SK-N-MC (cell line): ENCODE results near the gene ZNF474.

Source experiments
- DNase-seq: peaks from one replicate; pipeline ENCODE4 v3.0.0-alpha.2; 2011; ENCODE audit warnings: low read depth, low spot score
- H3K27ac ChIP-seq: fragments of 200-600 bp; sonication (generic); 2 replicates; pipeline ENCODE4 v1.5.1; 2016; ENCODE audit warnings: mixed run types
- H3K36me3 ChIP-seq: fragments of 200-600 bp; sonication (generic); 2 replicates; pipeline ENCODE4 v1.6.1; 2017; ENCODE audit warnings: antibody characterized with exemption, low read length, mixed read lengths; ENCODE audit not compliant: insufficient read depth
- H3K4me3 ChIP-seq: fragments of 200-600 bp; sonication (generic); 2 replicates; pipeline ENCODE4 v1.5.1; 2016
- H3K9ac ChIP-seq: fragments of 200-600 bp; sonication (generic); 2 replicates; pipeline ENCODE4 v1.8.0; 2017; ENCODE audit warnings: mixed run types, mixed read lengths; ENCODE audit not compliant: insufficient read length
- H3K9me3 ChIP-seq: fragments of 200-600 bp; sonication (generic); 2 replicates; pipeline ENCODE4 v1.6.1; 2017; ENCODE audit warnings: low read depth, mild to moderate bottlenecking, antibody characterized with exemption, low read length, moderate library complexity, mixed read lengths
- EZH2 ChIP-seq: fragments of 200-600 bp; sonication (generic); IDR thresholded peaks from one replicate; pipeline ENCODE4 v1.6.1; 2017; ENCODE audit warnings: antibody characterized with exemption
- FOXP2 ChIP-seq: optimal IDR thresholded peaks from 2 replicates; pipeline ENCODE3; 2011; ENCODE audit warnings: mild to moderate bottlenecking, moderate library complexity; ENCODE audit not compliant: insufficient read depth; ENCODE audit errors: extremely low read length, control extremely low read depth
- POLR2AphosphoS5 ChIP-seq: IDR thresholded peaks from 2 replicates; pipeline ENCODE4 v1.6.1; 2012; ENCODE audit warnings: mild to moderate bottlenecking, low read depth, low read length, borderline replicate concordance

ZNF474 gene

DNA sequence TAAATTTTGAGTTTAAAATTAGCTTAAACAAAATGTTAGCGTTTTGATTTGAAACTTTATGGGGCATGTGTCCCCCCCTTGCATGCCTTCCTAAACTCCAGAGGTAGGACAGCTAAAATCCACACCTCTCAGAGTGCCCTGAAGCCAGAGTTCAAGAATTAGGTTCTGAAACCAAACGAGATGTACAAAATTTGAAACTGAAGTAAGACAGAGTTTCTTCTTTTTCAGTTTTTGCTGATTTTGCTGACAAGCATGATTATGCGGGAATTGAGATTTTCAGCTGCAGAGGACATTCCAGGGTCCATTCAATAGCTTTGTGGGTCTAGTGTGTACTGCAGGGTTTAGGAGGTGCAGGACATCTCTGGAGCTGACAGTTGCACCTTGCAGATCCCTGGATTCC lies 34.2 kb upstream of the ZNF474 start:
- Histone ChIP-seq H3K27ac (no peak overlapping the region), H3K4me3 (no peak overlapping the region), H3K9ac (no peak overlapping the region), H3K9me3 (no peaks in the 10 kb centered on the region), H3K36me3 (no peaks in the 10 kb centered on the region)
- no peak for DNase-seq
- TF ChIP-seq FOXP2 (no peak), POLR2AphosphoS5 (no peak), EZH2 (no peak)

DNA sequence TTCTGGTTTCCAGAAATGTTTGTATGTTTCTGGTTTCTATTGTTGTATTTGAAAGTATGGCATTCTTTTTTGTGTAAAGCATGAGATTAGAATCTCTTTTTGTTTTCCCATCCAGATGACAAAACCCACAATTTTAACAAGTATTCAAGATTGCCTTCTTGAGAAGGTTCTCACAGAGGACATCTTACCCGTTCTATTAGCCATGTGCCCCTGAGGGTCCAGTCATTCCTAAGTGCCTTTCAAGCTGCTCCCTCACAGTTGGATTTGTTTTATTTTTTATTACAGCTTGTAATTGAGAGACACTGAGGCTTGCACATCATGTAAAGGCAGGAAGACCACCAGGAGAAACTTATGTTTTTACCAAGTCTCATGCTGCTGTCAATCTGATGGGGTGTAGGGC lies 32.0 kb upstream of the ZNF474 start:
- DNase-seq, result no peak
- H3K9ac ChIP-seq, result no peak overlapping the region
- no peak overlapping the region for H3K4me3 ChIP-seq
- H3K27ac ChIP-seq, result no peak overlapping the region
- TF ChIP-seq POLR2AphosphoS5 (no peak), EZH2 (no peak), FOXP2 (no peak)
- H3K36me3 ChIP-seq, result no peaks in the 10 kb centered on the region
- H3K9me3 ChIP-seq, result no peaks in the 10 kb centered on the region

DNA sequence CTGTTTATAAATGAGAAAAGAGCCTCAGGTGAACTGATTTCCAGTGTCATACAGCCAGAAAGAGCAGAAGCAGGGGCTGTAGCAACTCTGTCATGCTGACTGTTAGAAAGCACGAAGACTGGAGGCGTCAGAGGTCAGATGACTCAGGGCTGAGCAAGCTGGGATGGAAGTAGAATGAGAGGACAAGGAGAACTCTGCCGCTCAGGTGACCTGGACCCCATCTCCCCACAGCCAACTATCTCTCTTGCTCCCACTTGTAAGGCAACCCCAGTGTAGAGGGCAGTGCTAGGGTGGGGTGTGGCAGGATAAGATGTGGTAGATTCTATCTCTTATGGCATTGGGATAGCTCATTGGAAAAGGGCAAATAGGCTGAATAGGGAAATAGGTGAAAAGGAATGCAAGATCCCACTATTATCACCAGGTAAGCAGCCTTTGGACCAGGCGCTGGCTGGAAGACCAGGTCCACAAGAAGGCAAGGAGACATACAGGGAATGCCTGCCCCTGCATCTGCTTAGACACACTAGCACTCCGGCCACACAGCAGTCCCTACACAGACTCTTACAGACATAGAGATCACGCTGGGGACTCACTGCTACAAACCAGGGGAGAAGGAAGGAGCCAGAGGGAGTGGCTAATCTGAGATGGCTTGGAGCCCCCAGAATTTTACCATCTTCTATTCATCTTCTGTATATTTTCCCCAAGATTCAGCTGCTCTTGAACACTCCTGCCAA lies 30.1 kb upstream of the ZNF474 start:
- no peak overlapping the region for H3K9ac ChIP-seq
- no peak for DNase-seq
- H3K4me3 ChIP-seq, result no peak overlapping the region
- no peak for TF ChIP-seq EZH2
- TF ChIP-seq POLR2AphosphoS5, result no peak
- TF ChIP-seq FOXP2, result no peak
- H3K27ac ChIP-seq, result no peak overlapping the region
- no peaks in the 10 kb centered on the region for H3K36me3 ChIP-seq
- no peaks in the 10 kb centered on the region for H3K9me3 ChIP-seq

DNA sequence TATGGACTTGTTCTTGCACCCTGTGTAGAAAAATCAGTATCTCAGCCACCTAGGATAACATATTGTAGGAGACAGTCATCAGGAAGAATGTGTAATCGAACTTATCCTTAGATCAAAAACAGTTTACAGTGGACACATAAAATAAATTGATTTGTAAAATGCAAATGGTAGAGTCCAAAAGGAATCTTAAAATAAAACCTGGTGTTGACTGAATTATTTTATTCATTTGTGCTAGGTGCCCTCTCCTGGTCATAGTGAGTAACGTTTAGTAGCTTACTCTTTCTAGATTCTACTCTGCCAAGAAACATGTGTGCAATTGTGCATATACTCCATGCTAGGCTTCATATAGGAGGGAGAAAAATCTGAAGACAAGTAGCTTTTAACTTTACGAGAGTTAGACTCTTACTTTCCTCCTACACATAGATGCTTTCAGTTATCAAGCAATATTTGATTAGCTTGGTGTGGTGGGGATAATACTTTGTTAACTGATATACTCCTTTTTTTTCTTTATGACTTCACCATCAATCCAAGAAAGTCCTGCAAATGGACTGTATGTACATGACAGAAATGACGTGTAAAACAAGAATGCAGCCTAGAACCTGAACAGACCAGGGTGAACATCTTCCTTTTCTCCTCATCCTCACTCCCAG lies 27.6 kb upstream of the ZNF474 start:
- TF ChIP-seq EZH2 (no peak), POLR2AphosphoS5 (no peak), FOXP2 (no peak)
- Histone ChIP-seq H3K9ac (no peak overlapping the region), H3K36me3 (no peaks in the 10 kb centered on the region), H3K27ac (peak overlapping the region; percentile 61), H3K4me3 (no peak overlapping the region), H3K9me3 (no peaks in the 10 kb centered on the region)
- peak; percentile 69 for DNase-seq

DNA sequence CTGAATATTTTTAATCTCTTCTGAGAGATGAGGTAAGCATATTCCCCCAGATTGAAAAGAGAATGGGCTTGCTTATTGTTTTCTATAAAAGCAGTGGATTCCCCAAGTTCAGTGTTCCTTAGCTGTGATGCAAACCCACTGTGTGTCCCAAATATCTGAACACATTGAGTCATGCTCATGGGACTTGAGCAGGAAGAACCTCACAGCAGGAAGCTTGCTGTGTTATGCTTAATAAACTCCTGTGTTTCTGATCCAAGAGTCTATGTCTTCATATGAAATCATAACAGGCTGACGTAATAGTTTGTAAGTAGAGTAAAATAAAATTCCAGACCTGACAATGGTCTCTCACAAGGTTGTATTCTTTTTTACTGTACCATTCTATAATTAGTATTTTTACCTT lies 26.5 kb upstream of the ZNF474 start:
- TF ChIP-seq POLR2AphosphoS5 (no peak), FOXP2 (no peak), EZH2 (no peak)
- Histone ChIP-seq H3K27ac (peak overlapping the region; percentile 61), H3K4me3 (no peak overlapping the region), H3K9me3 (no peaks in the 10 kb centered on the region), H3K36me3 (no peaks in the 10 kb centered on the region), H3K9ac (peak overlapping the region; percentile 13)
- no peak for DNase-seq

DNA sequence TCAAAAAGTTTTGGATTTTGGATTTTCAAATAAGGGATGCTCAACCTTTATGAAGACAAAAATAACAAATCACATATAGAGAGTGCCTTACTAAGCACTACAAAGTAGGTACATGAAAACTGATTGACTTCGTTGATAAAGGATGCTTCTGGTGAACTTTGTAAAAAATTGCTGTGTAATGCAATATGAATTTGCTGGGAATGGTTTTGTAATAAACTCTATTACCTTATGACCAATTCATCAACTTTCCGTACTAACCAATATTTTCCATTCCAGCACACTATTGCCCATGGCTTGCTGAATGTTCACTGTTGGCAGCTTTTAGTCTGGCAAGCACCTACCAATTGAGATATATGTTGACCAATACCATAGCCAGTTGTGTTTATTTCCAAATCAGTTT lies 23.4 kb upstream of the ZNF474 start:
- Histone ChIP-seq H3K27ac (no peak overlapping the region), H3K4me3 (no peak overlapping the region), H3K9me3 (no peaks in the 10 kb centered on the region), H3K36me3 (no peaks in the 10 kb centered on the region), H3K9ac (no peak overlapping the region)
- no peak for DNase-seq
- TF ChIP-seq POLR2AphosphoS5 (no peak), FOXP2 (no peak), EZH2 (no peak)

DNA sequence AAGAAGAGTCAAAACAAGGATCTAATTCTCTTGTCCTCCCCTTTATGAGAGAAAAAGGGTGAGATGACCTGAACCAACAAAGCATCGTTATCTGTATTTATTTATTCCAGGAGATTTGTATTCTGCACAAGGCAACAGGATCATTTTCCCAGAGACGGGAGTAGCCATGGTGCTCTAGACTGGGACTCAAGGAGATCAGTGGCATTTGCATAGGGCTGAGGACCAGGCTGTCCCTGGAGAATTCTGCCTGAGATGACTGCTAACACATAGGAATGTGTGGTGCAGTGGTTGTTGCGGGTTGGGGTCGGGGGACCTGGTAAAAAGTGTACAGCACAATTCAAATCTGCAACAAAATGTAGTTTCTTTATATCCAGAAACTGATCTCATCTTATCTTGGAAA lies 22.3 kb upstream of the ZNF474 start:
- no peak overlapping the region for H3K4me3 ChIP-seq
- no peak for DNase-seq

DNA sequence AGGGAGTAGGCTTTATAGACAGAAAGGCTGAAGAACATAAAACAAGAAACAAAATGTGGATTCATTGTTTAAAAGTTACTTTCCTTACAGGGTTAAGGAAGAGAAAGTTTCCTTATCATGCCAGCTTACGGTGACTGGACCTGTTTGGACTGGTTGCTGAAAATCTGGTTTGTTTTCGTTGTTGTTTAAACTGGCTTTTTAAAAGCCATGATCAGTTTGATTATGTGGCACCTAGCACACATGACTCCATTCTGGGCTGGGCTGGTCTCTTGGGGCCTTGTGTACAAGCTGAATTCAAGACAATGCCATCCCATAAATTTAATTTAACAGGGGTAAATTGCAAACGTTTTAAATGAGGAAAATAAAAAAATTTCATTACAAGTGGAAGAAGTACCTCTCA lies 18.4 kb upstream of the ZNF474 start:
- no peak for DNase-seq
- no peak for TF ChIP-seq FOXP2
- TF ChIP-seq POLR2AphosphoS5, result no peak
- no peak for TF ChIP-seq EZH2
- H3K36me3 ChIP-seq, result no peaks in the 10 kb centered on the region
- H3K9ac ChIP-seq, result no peak overlapping the region
- no peak overlapping the region for H3K4me3 ChIP-seq
- no peaks in the 10 kb centered on the region for H3K9me3 ChIP-seq
- no peak overlapping the region for H3K27ac ChIP-seq

More for the DNA sequence above, 22.3 kb upstream of the ZNF474 start:
- Histone ChIP-seq H3K27ac (no peak overlapping the region), H3K36me3 (no peaks in the 10 kb centered on the region), H3K9me3 (no peaks in the 10 kb centered on the region), H3K9ac (no peak overlapping the region)
- TF ChIP-seq EZH2 (no peak), POLR2AphosphoS5 (no peak), FOXP2 (no peak)
